Lower leg skin (tissue), 3 donors: ENCODE data around the gene EEF2KMT.

Source experiments
- CTCF ChIP-seq, 3 donors: fragments of 450-650 bp; IDR thresholded peaks; one replicate each; pipeline ENCODE4 v1.5.1; 2016; ENCODE audit warnings: antibody characterized with exemption in 3 of 3, mild to moderate bottlenecking in 3 of 3, moderate library complexity in 2 of 3
- POLR2A ChIP-seq, 2 donors: fragments of 450-650 bp; IDR thresholded peaks; one replicate each; pipeline ENCODE4 v1.6.1; 2016 to 2017; ENCODE audit warnings: antibody characterized with exemption in 2 of 2, mild to moderate bottlenecking in 1 of 2, moderate library complexity in 1 of 2

DNA sequence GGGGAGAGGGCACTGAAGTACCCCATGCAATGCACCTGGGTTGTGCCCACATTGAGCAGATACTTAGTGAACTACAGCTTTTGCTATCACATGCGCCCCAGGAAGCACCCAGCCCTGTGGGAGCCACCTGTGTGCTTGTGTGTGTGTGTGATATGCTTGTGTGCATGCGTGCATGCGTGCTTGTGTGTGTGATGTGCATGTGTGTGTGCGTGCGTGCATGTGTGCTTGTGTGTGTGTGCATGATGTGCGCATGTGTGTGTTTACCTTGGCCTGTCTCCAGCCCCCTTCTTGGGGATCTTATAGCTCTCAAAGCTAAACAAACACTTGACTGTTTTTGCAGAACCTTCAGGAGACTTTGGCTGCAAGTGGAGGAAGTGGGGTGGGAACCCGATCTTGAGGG, 32.7 kb downstream of the EEF2KMT start:
- TF ChIP-seq POLR2A (IDR thresholded peaks at IDR 0.05) (no peak), CTCF (IDR thresholded peaks at IDR 0.05) (peak in 1 of 3 donors; percentile 58)
